Measurements from ENCODE around the gene GPRASP3.
"Not testable (repeated sequence)": the region's sequence is repeated elsewhere in the genome, so short reads cannot be mapped to it uniquely, and the experiment has no call there.

Gene GPRASP3, protein sequence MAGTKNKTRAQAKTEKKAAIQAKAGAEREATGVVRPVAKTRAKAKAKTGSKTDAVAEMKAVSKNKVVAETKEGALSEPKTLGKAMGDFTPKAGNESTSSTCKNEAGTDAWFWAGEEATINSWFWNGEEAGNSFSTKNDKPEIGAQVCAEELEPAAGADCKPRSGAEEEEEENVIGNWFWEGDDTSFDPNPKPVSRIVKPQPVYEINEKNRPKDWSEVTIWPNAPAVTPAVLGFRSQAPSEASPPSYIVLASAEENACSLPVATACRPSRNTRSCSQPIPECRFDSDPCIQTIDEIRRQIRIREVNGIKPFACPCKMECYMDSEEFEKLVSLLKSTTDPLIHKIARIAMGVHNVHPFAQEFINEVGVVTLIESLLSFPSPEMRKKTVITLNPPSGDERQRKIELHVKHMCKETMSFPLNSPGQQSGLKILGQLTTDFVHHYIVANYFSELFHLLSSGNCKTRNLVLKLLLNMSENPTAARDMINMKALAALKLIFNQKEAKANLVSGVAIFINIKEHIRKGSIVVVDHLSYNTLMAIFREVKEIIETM

DNA sequence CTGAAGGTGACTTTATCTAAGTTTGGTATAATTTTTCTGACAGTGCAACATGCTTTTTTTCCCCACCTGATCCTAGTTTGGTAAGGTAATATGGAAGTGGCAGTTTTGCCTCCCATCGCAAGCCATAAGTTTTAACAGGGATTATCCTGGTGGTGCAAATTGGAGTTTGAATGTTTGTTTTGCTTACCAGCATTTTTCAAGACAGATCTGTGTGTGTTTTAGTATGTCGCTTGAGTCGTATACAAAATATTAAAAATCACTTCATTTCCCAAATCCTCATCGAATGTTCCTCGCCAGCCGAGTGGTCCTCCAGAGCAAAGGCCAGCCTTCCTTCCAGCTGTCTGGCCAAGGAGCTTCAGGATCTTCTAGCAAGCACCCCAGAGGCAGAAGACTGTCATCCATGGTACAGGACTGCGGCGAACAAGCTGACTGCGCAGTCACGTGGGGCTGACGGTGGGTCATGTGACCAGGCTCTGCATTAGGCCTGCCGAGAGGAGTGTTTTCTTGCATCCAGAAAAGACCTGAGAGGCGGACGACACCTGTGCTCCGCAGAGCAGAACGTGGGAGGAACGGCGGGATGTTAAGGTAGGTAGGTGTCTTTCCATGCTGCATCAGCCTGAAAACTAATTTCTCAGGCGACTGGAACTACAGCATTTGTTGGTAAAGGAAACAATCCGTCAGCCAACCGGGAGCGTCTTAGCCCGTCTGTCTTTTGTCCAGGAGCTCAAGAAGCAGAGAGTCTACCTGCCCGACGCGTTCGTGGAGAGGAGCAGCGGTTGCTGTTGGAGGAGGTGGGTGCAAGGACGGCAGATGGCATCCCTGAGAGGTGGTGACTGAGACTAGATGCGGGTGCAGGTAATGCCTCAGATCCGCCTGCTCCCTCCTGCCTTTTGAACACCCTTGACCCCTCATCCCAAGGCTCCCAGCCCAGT, at the start of gene GPRASP3:
GPRASP3 (plus strand) TSS at position 507 of the 932 bp plus-strand sequence. CDS start 28,253 bp downstream, outside the sequence.
- DNase-seq: peak; percentile 69

DNA sequence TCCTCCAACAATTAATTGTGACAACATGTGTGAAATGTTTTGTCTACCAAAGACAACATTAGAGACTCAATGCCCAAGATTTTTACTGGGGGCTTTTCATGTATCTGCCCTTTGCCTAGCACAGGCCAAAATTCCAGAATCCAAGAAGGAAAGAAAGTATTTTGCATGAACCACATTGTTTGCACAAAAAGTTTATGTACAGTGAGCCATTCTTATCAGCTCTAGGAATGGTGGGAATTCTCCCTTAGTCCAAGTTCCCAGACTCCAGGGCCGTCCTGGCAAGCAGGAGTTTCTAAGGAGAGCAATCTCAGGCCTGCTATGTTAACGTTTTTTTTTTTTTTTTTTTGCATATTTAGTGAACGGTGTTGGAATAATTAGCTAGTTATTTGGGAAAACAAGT, 47.7 kb upstream of the GPRASP3 start:
- no peak for DNase-seq

DNA sequence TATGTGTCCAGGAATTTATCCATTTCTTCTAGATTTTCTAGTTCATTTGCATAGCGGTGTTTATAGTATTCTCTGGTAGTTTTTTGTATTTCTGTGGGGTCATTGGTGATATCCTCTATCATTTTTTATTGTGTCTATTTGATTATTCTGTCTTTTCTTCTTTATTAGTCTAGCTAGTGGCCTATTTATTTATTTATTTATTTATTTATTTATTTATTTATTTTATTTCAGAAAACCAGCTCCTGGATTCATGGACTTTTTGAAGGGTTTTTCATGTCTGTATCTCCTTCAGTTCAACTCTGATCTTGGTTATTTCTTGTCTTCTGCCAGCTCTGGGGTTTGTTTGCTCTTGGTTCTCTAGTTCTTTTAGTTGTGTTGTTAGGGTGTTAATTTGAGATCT, 43.1 kb upstream of the GPRASP3 start:
- not testable (repeated sequence) for DNase-seq

DNA sequence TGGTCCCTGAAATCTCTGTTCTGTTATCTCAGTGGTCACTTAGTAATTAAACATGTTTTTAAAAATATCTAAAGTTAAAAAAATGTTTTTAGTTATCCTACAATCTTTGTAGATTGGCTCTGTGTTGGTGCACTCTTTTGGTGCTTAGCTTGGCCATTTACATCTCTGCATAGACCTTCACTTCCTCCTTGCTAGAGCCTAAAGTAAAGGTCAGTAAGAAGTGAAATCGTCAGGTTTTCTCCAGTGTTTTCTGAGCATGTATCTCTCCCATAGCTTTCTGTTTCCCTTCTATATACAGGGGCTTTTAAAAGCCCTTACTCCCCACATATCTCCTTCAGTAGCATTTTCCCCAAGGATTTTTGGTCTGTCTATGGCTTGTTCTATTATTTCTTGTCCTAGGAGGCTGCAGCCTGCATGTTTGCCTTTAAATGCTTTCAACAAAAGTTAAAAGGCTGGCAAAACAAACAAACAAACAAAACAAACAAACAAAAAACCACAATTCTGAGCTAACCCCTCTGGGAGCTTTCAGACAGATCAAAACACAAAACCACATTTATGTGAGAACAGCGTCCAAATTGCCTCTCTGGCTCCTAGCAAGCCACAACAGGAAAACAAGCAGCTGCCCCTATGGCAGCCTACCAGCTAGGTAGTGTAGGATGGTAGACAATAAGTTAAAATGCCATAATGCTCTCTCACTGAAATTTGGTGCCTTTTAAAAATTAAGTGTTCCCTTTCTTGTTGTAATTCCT, 35.6 kb upstream of the GPRASP3 start:
- no peak for DNase-seq

DNA sequence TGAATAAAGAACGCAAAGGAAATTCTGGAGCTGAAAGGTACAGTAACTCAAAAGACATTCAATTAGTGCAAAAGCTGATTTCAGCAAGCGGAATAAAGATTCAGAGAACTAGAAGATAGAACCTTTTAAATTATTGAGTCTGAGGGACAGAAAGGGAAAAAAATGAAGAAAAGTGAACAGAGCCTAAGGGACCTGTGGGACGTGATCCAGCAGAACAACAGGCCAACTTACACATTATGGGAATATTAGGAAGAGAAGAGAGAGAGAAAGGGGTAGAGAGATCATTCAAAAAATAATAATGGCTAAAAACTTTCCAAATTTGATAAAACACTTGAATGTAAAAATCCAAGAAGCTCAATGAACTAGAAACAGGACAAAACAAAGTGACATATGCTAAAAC, 25.8 kb upstream of the GPRASP3 start:
- no peak for DNase-seq

DNA sequence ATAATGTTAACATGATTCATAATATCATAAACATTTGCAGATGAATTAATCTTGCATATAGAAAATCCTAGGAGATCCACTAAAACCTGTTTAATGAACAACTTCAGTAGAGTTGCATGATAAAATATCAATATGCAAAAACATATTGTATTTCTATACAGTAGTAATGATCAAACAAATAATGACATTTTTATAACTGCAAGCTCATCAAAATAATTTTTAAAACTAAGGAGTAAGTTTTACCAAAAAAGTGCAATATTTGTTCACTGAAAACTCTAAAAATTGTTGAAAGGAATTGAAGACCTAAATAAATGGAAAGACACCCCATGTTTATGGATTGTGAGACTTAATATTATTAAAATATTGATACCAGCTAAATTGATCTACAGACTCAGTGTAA, 24.2 kb upstream of the GPRASP3 start:
- DNase-seq: no peak

DNA sequence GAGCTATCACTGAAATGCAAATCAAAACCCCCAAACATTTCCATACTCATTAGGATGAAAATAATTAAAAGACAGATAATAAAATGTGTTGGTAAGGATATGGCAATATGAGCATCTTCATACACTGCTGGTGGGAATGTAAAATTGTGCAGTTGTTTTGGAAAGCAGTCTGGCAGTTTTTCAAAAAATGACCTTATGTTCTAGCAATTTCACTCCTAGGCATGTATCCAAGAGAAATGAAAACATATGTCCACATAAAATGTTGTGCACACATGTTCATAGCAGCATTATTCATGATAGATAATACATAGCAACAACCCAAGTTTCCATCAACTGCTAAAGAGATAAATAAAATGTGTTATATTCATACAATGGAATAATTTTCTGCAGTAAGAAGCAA, 23.0 kb upstream of the GPRASP3 start:
- DNase-seq: peak; percentile 12

DNA sequence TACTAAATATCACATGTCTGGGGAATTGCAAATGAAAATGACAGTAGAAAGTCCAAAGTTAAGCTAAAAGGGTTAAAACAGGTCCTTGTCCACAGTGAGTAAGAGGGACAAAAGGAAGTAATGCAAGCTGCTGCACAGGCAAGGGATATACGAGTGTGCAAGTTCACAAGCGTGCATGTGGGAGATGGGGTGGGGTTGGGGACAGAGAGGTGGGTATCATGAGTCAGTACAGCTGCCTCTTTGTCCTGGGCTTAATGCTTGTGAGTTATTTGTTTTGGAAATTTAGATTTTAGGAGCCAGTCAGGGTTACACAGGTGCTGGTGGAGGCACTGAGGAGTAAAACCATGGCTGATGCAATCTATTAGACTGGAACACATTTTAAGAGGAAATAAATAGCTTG, 11.6 kb upstream of the GPRASP3 start:
- no peak for DNase-seq

DNA sequence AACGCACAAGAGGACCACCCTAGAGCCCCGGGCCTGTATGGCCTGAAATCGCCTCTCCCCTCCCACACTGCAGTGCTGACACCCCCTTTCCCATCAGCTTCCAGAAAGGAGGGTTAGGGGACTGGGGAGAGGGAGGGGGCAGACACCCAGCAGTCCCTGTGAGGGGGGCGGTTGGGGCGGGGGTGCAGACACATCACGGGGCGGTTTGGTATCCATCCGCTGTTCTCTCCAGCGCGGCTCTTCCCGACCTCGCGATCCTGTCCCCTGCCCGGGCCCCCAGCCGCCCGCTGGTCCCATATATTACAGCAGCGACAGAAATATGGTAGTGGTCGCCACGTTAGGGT, 8.7 kb upstream of the GPRASP3 start:
- no peak for DNase-seq

DNA sequence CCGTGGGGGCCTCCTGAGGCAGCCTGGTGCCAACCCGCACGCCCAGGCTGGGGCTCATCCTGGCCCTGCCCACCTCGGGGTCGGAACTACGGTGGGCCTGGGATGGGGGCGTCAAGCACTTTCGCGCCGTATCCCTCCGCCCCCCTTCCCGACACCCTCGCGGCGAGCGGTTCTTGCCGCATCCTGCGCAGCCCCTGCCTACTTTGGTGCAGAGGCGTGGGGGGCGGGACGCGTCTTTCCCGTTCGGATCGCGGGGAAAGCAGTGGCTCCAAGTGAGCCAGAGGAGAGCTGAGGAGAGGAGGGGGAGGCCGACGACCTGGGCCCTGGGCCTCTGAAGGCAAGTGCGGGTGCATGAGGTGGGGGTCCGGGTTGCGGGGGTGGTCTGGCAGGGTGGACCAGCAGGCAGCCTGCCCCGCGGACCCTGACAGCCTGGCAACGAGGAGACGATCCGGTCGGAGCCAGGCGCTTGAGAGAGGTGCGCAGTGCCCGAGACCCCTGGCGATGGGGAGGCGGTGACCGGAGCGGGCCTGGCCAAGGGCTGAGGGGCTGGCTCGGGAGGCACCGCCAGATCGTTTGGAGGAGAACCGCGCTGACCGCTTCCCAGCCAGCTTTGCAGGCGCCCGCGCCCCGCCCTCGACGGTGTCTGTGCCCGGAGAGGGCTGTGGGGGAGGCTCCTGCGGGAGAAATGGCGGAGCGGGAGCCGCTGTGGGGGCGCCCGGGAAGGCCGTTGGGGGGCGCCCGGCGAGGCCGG, 8.2 kb upstream of the GPRASP3 start, which contains the start of gene GPRASP2:
GPRASP2 (plus strand) TSS at position 233 of the 751 bp plus-strand sequence. CDS start 2,422 bp downstream, outside the sequence.
- DNase-seq: peak; percentile 1

DNA sequence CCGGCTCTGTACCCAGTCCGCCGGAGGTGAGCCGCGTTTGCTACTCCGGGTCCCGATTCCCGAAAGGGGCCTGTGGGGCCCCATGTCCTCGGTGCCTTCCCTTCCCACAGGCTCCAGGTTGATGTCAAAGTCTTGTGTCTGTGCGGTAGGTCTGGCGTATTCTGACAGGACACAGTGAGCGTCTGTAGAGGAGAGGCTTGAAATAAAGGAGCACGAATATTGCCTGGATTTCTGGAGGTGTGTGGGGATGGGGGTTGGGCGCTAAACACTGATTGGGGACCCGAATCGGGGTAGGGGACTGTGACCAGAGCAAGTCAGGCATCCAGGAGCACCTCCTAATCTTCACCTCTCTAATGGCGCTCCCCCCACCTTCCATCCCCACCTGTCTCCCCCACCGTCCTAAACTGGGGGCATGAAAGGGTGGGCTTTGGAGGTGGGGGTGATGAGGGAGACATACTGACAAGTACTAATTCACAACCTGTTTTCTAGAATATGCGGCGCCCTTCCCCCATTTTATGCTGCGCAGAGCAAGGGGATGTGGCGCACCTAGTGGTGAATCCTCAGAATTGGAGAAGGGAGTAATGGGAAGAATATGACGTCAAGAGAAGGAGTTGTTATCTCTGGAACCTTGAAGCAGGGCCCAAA, 7.4 kb upstream of the GPRASP3 start:
- DNase-seq: peak; percentile 58

DNA sequence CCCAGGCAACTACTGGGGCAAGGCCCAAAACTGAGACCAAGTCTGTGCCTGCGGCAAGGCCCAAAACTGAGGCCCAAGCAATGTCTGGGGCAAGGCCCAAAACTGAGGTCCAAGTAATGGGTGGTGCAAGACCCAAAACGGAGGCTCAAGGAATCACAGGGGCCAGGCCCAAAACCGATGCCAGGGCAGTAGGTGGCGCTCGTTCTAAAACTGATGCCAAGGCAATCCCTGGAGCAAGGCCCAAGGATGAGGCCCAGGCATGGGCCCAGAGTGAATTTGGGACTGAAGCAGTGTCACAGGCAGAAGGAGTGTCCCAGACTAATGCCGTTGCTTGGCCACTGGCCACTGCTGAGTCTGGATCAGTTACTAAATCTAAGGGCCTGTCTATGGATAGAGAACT, 5.5 kb upstream of the GPRASP3 start:
- no peak for DNase-seq

DNA sequence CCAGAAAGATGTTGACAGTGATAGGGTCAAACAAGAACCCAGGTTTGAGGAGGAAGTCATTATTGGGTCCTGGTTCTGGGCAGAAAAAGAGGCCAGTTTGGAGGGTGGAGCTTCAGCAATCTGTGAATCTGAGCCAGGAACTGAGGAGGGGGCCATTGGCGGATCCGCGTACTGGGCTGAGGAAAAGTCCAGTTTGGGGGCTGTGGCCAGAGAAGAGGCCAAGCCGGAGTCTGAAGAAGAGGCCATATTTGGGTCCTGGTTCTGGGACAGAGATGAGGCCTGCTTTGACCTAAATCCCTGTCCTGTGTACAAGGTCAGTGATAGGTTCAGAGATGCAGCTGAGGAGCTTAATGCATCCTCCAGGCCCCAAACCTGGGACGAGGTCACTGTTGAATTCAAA, 4.6 kb upstream of the GPRASP3 start:
- DNase-seq: no peak

DNA sequence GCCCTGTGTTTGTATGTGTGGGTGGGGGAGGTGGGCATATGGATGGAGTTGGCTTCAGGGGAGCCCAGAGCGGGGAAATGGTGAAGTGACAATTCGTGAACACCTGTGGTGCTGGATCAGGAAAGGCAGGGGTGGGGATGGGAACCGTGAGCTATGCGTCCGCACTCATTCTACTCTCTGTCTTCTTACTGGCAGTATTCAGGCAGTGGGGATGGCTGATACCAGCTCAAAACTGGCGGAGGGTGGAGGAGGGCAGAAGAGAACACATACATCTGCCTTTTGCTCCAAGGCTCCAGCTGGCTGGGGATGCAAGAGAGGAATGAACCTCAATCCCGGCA, 595 bp downstream of the GPRASP3 start:
- DNase-seq: not testable (repeated sequence)

DNA sequence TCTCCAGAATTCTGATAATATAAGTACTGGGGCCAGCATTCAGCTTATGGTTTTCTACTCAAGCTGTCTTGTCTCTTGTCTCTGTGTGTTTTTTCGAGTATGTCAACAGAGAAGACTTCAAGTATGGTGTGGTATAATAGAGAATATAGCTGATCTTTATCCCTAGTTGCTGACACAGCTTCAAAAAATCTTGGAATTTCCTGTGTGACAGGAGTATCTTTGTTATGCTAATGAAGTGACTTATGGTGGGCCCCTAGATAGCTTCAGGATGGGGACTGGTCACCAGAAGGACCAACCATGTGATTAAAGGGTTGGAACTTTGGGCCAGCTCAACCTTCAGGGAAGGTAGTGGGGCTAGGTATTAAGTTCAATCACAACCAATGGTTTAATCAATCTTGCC, 2.9 kb downstream of the GPRASP3 start:
- DNase-seq: no peak

DNA sequence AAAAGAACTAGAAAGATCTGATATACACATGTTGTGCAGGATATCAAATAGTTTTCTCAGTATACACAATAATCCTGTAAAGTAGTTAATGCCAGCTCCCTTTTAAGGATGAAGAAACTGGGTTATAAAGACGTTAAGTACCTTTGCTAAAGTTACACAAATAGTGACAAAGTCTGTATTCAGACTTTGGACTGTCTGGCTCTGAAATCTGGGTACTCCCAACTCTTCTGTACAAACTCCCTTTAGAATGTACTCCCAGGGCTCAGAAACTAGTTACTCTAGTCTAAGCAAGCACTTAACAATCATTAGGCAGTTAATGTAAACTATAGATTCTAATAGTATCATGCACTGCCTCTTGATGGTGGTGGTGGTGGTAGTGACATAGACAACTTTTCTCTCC, 7.2 kb downstream of the GPRASP3 start:
- DNase-seq: no peak

DNA sequence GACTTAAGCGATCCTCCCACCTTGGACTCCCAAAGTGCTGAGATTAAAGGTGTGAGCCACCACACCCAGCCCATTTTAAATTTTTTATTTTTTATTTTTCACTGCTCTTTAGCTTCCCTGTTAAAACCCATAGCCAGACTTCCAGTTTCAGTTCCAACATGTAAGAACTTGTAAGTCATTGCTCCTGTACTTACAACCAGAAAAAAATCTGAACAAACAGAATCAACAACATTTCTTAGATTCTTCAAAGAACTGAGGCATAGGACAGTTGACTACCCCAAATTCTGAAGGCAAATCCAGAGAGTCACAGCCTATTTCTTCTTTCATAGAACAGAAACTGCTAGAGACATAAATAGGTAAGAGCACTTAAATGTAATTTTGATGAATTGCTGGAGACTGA, 8.1 kb downstream of the GPRASP3 start:
- DNase-seq: no peak

DNA sequence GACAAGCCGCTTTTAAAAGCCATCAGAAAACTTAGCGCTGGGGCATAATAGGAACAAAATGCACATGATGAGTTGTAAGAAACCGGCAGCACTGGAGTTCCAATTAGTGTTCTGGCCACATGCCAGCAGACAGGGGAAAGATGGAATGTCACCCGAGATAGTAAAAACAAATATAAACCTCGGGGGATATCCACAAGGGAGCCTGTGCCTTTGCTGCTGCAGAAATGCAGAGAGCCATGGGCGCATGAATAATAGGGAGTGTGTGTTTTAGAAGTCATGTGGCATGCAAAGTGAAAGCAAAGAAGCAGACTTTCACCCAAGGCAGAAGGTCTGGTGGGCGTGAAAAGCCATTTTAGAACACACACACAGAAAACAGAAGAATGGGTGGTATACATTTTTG, 19.1 kb downstream of the GPRASP3 start:
- DNase-seq: peak; percentile 73

DNA sequence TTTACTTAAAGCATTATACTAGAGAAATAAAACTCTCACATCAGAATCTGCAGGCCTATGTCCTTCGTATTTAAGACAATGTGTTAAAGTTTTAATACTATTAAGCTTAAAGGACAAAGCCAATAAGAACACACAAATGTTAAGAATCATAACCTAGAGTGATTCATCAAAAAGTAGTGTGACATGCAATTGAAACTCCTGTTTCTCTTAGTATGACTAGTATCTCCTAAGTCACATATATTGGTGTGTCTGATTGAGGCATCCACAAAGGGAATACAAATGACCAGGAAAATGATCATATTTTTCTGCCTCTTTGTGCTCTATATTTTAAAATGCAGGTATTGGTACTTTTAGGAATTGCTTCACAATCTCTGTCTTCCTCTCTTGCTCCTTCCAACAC, 23.8 kb downstream of the GPRASP3 start:
- DNase-seq: no peak

DNA sequence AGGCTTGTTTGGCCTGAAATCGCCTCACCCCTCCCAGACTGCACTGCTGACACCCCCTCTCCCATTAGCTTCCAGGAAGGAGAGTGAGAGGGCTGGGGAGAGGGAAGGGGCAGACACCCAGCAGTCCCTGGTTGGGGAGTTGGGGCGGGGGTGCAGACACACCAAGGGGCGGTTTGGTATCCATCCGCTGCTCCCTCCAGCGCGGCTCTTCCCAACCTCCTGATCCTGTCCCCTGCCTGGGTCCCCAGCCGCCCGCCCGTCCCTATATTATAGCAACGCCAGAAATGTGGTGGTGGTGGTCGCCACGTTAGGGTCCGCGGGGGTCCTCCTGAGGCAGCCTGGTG, 24.9 kb downstream of the GPRASP3 start:
- no peak for DNase-seq

DNA sequence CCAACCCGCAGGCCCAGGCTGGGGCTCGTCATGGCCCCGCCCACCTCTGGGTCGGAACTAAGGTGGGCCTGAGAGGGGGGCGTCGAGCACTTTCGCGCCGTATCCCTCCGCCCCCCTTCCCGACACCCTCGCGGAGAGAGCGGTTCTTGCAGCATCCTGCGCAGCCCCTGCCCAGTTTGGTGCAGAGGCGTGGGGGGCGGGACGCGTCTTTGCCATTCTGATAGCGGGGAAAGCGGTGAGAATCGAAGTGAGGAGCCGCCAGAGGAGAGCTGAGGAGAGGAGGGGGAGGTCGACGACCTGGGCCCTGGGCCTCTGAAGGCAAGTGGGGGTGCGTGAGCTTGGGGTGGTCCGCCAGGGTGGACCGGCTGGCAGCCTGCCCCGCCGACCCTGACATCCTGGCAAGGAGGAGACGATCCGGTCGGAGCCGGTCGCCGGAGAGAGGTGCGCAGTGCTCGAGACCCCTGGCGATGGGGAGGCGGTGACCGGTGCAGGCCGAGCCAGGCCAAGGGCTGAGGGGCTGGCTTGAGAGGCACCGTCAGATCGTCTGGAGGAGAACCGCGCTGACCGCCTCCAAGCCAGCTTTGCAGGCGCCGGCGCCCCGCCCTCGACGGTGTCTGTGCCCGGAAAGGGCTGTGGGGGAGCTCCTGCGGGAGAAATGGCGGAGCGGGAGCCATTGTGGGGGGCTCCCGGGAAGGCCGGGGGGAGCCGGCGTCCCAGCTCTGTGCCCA, 25.5 kb downstream of the GPRASP3 start:
- no peak for DNase-seq
